RWPE1 (cell line): ENCODE results near the gene CST9.
"Not testable (repeated sequence)": the region's sequence is repeated elsewhere in the genome, so short reads cannot be mapped to it uniquely, and the experiment has no call there.

Source experiments
- CTCF ChIA-PET: fragments of 350-600 bp; sonication (Branson Sonifier 250); formaldehyde crosslinking; extraction: SDS; loops from one replicate; lab custom pipeline; 2021; lab: Yijun Ruan, JAX
- POLR2A ChIA-PET: fragments of 400-600 bp; formaldehyde crosslinking; extraction: SDS; loops from one replicate; lab custom pipeline; 2020; ENCODE audit warnings: antibody characterized with exemption; ENCODE audit not compliant: low non-redundant PET; lab: Yijun Ruan, JAX
- DNase-seq: peaks from one replicate; pipeline ENCODE4 v3.0.0; 2012; ENCODE audit warnings: low spot score
- H3K27ac ChIP-seq: fragments of 450-650 bp; 2 replicates; pipeline ENCODE4 v1.5.1; 2017
- CTCF ChIP-seq: fragments of 450-650 bp; conservative IDR thresholded peaks from 2 replicates; pipeline ENCODE4 v1.5.1; 2017; ENCODE audit warnings: low read depth, mild to moderate bottlenecking

Gene CST9

DNA sequence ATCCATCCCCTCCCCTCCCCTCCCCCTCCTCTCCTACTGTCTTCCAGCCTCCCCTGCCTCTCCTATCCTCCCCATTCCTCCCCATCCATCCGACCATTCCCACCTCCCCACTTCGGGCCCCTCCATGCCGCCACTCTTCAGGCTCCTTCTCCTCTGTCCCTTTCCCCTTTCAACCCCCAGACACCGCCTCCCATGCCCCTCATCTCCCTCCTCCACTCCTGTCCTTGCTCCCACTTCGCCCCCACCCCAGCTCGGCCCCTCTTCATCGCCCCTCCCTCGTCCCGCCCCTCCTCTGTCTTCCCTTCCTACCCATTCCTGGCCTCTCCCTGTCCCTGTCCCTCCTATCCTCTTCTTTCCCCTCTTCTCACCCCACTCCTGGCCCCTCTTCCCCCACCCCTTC, 32.6 kb upstream of the CST9 start:
- no peak for TF ChIP-seq CTCF
- H3K27ac ChIP-seq = peak overlapping the region; percentile 92
- POLR2A ChIA-PET = no interaction called here
- CTCF ChIA-PET = no interaction called here
- DNase-seq = no peak

DNA sequence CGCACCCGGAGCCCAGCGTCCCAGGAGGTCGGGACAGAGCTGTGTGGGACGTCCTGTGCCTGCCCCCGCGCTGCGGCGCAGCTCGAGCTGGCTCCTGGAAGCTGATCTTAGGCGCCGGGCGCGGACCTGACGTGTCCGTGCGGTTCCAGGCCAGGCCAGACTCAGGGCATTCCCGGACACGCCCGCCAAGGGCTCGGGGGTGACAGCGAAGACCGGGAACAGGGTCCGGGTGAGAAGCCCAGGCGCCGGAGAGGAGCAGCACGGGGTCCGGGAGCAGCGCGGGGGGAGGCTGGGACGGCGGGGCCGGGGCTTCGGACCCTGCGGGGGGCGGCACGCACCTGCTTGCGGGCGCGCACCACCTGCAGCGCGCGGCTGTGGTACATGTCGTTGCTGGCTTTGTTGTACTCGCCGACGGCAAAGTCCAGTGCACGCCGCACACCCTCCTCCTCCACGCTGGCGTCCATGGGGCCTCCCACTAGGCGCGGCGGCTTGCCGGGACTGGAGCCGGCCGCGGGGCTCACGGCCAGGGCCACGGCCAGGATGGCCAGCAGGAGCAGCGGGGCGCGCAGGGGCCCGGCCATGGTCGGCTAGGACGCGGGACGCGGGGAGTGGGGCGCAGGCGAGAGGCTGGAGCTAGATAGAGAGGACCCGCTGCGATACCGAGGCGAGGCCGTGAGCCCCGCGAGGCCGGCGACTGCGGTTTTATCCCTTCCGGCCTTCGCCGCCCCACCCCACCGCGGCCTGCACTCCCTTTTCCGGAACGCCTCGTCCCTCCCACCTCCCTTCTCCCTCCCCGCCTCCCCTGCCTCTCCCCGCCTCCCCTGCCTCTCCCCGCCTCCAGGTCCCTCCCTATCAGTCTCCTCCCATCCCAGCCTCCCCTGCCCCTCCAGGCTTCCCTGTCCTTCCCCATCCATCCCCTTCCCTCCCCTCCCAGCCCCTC, 31.8 kb upstream of the CST9 start, which contains the start of gene CST3:
Gene CST3 (minus strand): TSS at position 674 of the 940 bp plus-strand sequence. CDS start 93 bp downstream, at position 581.
- ChIA-PET CTCF (interaction anchor here (0.7 kb wide), 1 partner anchor 291 kb away, joined by 5 read pairs; no protein-coding TSS in a partner anchor), POLR2A (no interaction called here)
- peak; percentile 94 for DNase-seq
- no peak for TF ChIP-seq CTCF
- H3K27ac ChIP-seq = peak within 1 kb of the TSS; percentile 92

- ChIA-PET POLR2A (no interaction called here), CTCF (no interaction called here)
- TF ChIP-seq CTCF = no peak
- DNase-seq = no peak
- peak overlapping the region; percentile 92 for H3K27ac ChIP-seq
Observed at GRCh38 chr20:23636908-23637281, 31.2 kb upstream of the CST9 start.

GRCh38 chr20:23636182-23636907, 30.6 kb upstream of the CST9 start:
- no peak for TF ChIP-seq CTCF
- ChIA-PET POLR2A (no interaction called here), CTCF (interaction anchor here (0.6 kb wide), 1 partner anchor 25 kb away, joined by 3 read pairs; no protein-coding TSS in a partner anchor)
- peak overlapping the region; percentile 92 for H3K27ac ChIP-seq
- no peak for DNase-seq

DNA sequence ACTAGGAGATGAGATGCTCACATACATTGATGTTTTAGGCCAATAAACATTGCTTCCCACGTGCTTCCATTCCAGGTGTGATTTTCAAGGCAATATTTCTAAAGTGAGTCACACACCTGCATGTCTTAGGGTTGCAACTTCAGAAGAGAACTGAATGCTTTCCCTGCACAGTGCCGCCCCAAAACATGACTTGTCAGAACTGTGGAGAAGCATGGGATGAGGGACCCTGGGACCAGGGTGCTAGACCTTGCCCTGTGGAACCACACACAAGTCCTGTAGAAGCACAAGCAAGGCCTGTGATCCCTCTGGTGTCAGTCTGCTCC, 30.0 kb upstream of the CST9 start:
- POLR2A ChIA-PET, CTCF ChIA-PET: not testable (repeated sequence)

GRCh38 chr20:23634985-23635767, 29.5 kb upstream of the CST9 start:
- no peak for TF ChIP-seq CTCF
- ChIA-PET CTCF (interaction anchor here (0.6 to 0.8 kb wide), 2 partner anchors 15 to 912 kb away, joined by 4 to 5 read pairs; no protein-coding TSS in a partner anchor), POLR2A (no interaction called here)
- peak overlapping the region; percentile 92 for H3K27ac ChIP-seq
- DNase-seq = peak; percentile 20

More for the DNA sequence above, 30.0 kb upstream of the CST9 start:
- H3K27ac ChIP-seq = peak overlapping the region; percentile 92
- not testable (repeated sequence) for DNase-seq
